H1 (cell line): ENCODE measurements around the gene KRTAP10-8. TPM values are rescaled to one million over a fixed set of nuclear protein-coding genes. Genes with fewer than 3 reads are reported as not detected.

Experiments used
- CTCF ChIA-PET: fragments of 300-600 bp; sonication (Branson Sonifier 250); formaldehyde crosslinking; loops from one replicate; lab custom pipeline; 2021; ENCODE audit not compliant: partially characterized antibody; lab: Charles Lee
- POLR2A ChIA-PET: fragments of 300-600 bp; sonication (Branson Sonifier 250); formaldehyde crosslinking; loops from one replicate; lab custom pipeline; 2021; ENCODE audit warnings: inconsistent platforms; ENCODE audit not compliant: partially characterized antibody; lab: Charles Lee
- DNase-seq, 2 experiments: peaks; one replicate each; pipeline versions ENCODE4 v3.0.0 to v3.0.0-alpha.2; 2010 to 2022; ENCODE audit warnings: low spot score in 2 of 2, low read depth in 1 of 2, mixed read lengths in 1 of 2
- FAIRE-seq: peaks from 2 replicates; lab custom pipeline; 2011; peaks lifted over from hg19 to GRCh38; lab: Jason Lieb, UNC
- H2AFZ ChIP-seq: 2 replicates; pipeline ENCODE4 v1.8.1; 2012; ENCODE audit warnings: low read length, inconsistent platforms
- H2AK5ac ChIP-seq: 2 replicates; pipeline ENCODE4 v1.6.1; 2013; ENCODE audit warnings: low read depth, low read length
- H2BK120ac ChIP-seq: replicated peaks from 2 replicates; pipeline ENCODE3; 2013; ENCODE audit warnings: low read depth, low read length, inconsistent platforms
- H2BK12ac ChIP-seq: 2 replicates; pipeline ENCODE4 v1.6.1; 2013; ENCODE audit warnings: low read depth, low read length
- H2BK15ac ChIP-seq: 2 replicates; pipeline ENCODE4 v1.6.1; 2013; ENCODE audit warnings: low read length
- H2BK20ac ChIP-seq: 2 replicates; pipeline ENCODE4 v1.6.1; 2013; ENCODE audit warnings: low read length
- H2BK5ac ChIP-seq: 2 replicates; pipeline ENCODE4 v1.6.1; 2013; ENCODE audit warnings: low read depth, low read length
- H3K14ac ChIP-seq: 2 replicates; pipeline ENCODE4 v1.6.1; 2013; ENCODE audit warnings: inconsistent platforms; ENCODE audit not compliant: insufficient read length
- H3K18ac ChIP-seq: 2 replicates; pipeline ENCODE4 v1.6.1; 2013; ENCODE audit warnings: low read length; ENCODE audit errors: extremely low read depth
- H3K23ac ChIP-seq: 2 replicates; pipeline ENCODE4 v1.6.1; 2013; ENCODE audit warnings: inconsistent platforms; ENCODE audit not compliant: insufficient read length
- H3K23me2 ChIP-seq: 2 replicates; pipeline ENCODE4 v1.6.1; 2013; ENCODE audit warnings: low read depth, low read length
- H3K27ac ChIP-seq: 2 replicates; pipeline ENCODE4 v1.6.1; 2011; ENCODE audit warnings: low read depth, low read length, inconsistent platforms
- H3K27me3 ChIP-seq, 4 experiments: replicated peaks in 1 of 4; 1 replicate in 1 of 4; 2 replicates in 3 of 4; pipeline versions ENCODE4 v1.6.1 to v1.8.1; 2011 to 2013; ENCODE audit warnings: low read length in 3 of 4, mild to moderate bottlenecking in 3 of 4, inconsistent platforms in 2 of 4, mixed read lengths in 2 of 4, moderate library complexity in 1 of 4; ENCODE audit not compliant: control insufficient read depth in 3 of 4, insufficient read depth in 3 of 4; ENCODE audit errors: extremely low read depth in 1 of 4
- H3K36me3 ChIP-seq, 4 experiments: 2 replicates each; pipeline versions ENCODE4 v1.6.1 to v1.8.1; 2011 to 2013; ENCODE audit warnings: mild to moderate bottlenecking in 4 of 4, low read length in 3 of 4, moderate library complexity in 2 of 4, control low read depth in 1 of 4, inconsistent platforms in 1 of 4; ENCODE audit not compliant: insufficient read depth in 4 of 4, control insufficient read depth in 2 of 4
- H3K4ac ChIP-seq: replicated peaks from 2 replicates; pipeline ENCODE3; 2013; ENCODE audit warnings: low read length, low read depth, mixed read lengths, inconsistent platforms; ENCODE audit not compliant: insufficient read length
- H3K4me1 ChIP-seq, 4 experiments: replicated peaks in 1 of 4; 1 replicate in 1 of 4; 2 replicates in 3 of 4; pipeline versions ENCODE4 v1.6.1 to v1.8.1; 2011 to 2013; ENCODE audit warnings: low read length in 3 of 4, inconsistent platforms in 2 of 4, mixed read lengths in 1 of 4; ENCODE audit not compliant: insufficient read depth in 4 of 4, control insufficient read depth in 3 of 4
- H3K4me2 ChIP-seq, 2 experiments: 2 replicates each; pipeline versions ENCODE4 v1.6.1 to v1.8.1; 2011 to 2013; ENCODE audit warnings: low read depth in 2 of 2, low read length in 2 of 2, control low read depth in 1 of 2, inconsistent platforms in 1 of 2, mild to moderate bottlenecking in 1 of 2; ENCODE audit not compliant: insufficient read depth in 1 of 2
- H3K4me3 ChIP-seq, 4 experiments: fragments of 200-600, 300-600 bp in 1 of 4; sonication (generic), shearing (Covaris generic), sonication (Bioruptor Twin) in 1 of 4; 2 replicates each; pipeline versions ENCODE4 v1.5.1 to v1.8.1; 2011 to 2016; ENCODE audit warnings: low read length in 4 of 4, low read depth in 3 of 4, control low read depth in 2 of 4, inconsistent platforms in 2 of 4, mild to moderate bottlenecking in 2 of 4, mixed read lengths in 1 of 4, moderate library complexity in 1 of 4; ENCODE audit not compliant: insufficient read depth in 2 of 4; ENCODE audit errors: extremely low read depth in 1 of 4
- H3K56ac ChIP-seq: replicated peaks from 2 replicates; pipeline ENCODE3; 2013; ENCODE audit warnings: low read depth, mild to moderate bottlenecking, mixed read lengths, low read length, inconsistent platforms; ENCODE audit not compliant: insufficient read length
- H3K79me1 ChIP-seq: 2 replicates; pipeline ENCODE4 v1.6.1; 2013; ENCODE audit warnings: low read depth, low read length, control low read depth
- H3K79me2 ChIP-seq, 2 experiments: 2 replicates each; pipeline versions ENCODE4 v1.6.1 to v1.8.1; 2012 to 2013; ENCODE audit warnings: low read length in 2 of 2, mild to moderate bottlenecking in 2 of 2, inconsistent platforms in 1 of 2; ENCODE audit not compliant: insufficient read depth in 2 of 2, control insufficient read depth in 1 of 2
- H3K9ac ChIP-seq, 4 experiments: replicated peaks in 1 of 4; 1 replicate in 1 of 4; 2 replicates in 3 of 4; pipeline versions ENCODE4 v1.6.1 to v1.8.1; 2011 to 2013; ENCODE audit warnings: low read depth in 3 of 4, low read length in 3 of 4, control low read depth in 2 of 4, mild to moderate bottlenecking in 2 of 4, moderate library complexity in 2 of 4, inconsistent platforms in 1 of 4; ENCODE audit errors: extremely low read depth in 1 of 4
- H3K9me3 ChIP-seq, 2 experiments: 2 replicates each; pipeline versions ENCODE4 v1.6.1 to v1.8.1; 2012 to 2013; ENCODE audit warnings: mild to moderate bottlenecking in 2 of 2, moderate library complexity in 2 of 2, control low read depth in 1 of 2, inconsistent platforms in 1 of 2, low read depth in 1 of 2, low read length in 1 of 2, mixed read lengths in 1 of 2; ENCODE audit not compliant: insufficient read depth in 2 of 2
- H4K20me1 ChIP-seq, 2 experiments: replicated peaks in 1 of 2; 2 replicates each; pipeline versions ENCODE3 to v1.8.1; 2011 to 2013; ENCODE audit warnings: inconsistent platforms in 2 of 2, low read length in 2 of 2, mild to moderate bottlenecking in 1 of 2; ENCODE audit not compliant: insufficient read depth in 2 of 2, control insufficient read depth in 1 of 2
- H4K5ac ChIP-seq: 2 replicates; pipeline ENCODE4 v1.6.1; 2013; ENCODE audit warnings: low read length, low read depth, mixed read lengths, inconsistent platforms; ENCODE audit not compliant: insufficient read length
- H4K8ac ChIP-seq: 2 replicates; pipeline ENCODE4 v1.8.0; 2013; ENCODE audit warnings: mild to moderate bottlenecking, moderate library complexity, low read length, inconsistent platforms; ENCODE audit not compliant: insufficient read depth; ENCODE audit errors: extremely low read depth
- H4K91ac ChIP-seq: replicated peaks from 2 replicates; pipeline ENCODE3; 2013; ENCODE audit warnings: low read length, mixed read lengths, inconsistent platforms; ENCODE audit not compliant: insufficient read length
- KDM1A ChIP-seq: fragments of 200-600, 300-600 bp; sonication (generic); IDR thresholded peaks from 2 replicates; pipeline ENCODE4 v1.7.1; 2016; ENCODE audit warnings: mild to moderate bottlenecking, low read length, borderline replicate concordance
- NRF1 ChIP-seq: IDR thresholded peaks from 2 replicates; pipeline ENCODE4 v1.6.1; 2011; ENCODE audit warnings: mild to moderate bottlenecking, low read depth, low read length, improper control_type of control experiment
- WGBS, 2 experiments: shearing (Covaris generic) in 1 of 2; methylation state at CpG; one replicate each; pipeline versions ENCODE4 v1.1.6 to v1.1.7; 2013 to 2015; ENCODE audit warnings: low lambda C conversion rate in 2 of 2, mixed read lengths in 2 of 2, inconsistent platforms in 1 of 2, low coverage in 1 of 2, missing lambda C conversion rate in 1 of 2; ENCODE audit not compliant: insufficient replicate concordance in 2 of 2, insufficient coverage in 1 of 2, insufficient read length in 1 of 2; ENCODE audit errors: extremely low coverage in 1 of 2, missing lambda C conversion rate in 1 of 2; 5-methylcytosine and 5-hydroxymethylcytosine counted together
- polyA plus RNA-seq, 7 experiments: library from polyadenylated mRNA; depleted of rRNA in 3 of 7; stranded (reverse) in 5 of 7; unstranded in 2 of 7; fragments of >200 nt in 5 of 7; fragments of 200-250 nt in 2 of 7; gene quantifications; 1 replicate in 5 of 7; 2 replicates in 1 of 7; 4 replicates in 1 of 7; pipeline versions ENCODE4 v1.2.1 to v1.2.3, GENCODE V29; 2011 to 2013; ENCODE audit warnings: missing spikeins in 2 of 7, mixed read lengths in 2 of 7
- total RNA-seq: library from RNA; stranded (reverse); fragmentation: NEBNext Ultra II Directional; extraction: Animal tissue kit (Norgen Biotek cat#: 25700); gene quantifications from 2 replicates; pipeline ENCODE4 v1.2.1, GENCODE V29; 2021

The KRTAP10-8 gene
- total and polyA plus RNA-seq, 2 of the 8 experiments (the other 6 are each of a cell fraction or from before 2014, with no cell fraction given): not detected

- no peak overlapping the region for H2BK12ac ChIP-seq
- peaks cover 19 to 22% of the 10 kb centered on the region in 2 experiments for H3K9me3 ChIP-seq
- no peak overlapping the region for H2BK20ac ChIP-seq
- no peak overlapping the region for H3K23ac ChIP-seq
- ChIA-PET CTCF (interaction anchor here (1.5 kb wide), 1 partner anchor 85 kb away, joined by 3 read pairs; the partner anchor contains the start of gene KRTAP10-12), POLR2A (interaction anchor here (0.7 kb wide), 1 partner anchor 264 kb away, joined by 3 read pairs; no protein-coding TSS in a partner anchor)
- H3K4me3 ChIP-seq: no peak overlapping the region
- peaks cover 0 to 6% (median 1%) of the 10 kb centered on the region in 4 experiments; a peak in 3 of 7 replicates for H3K4me1 ChIP-seq
- no peak overlapping the region for H4K5ac ChIP-seq
- H3K14ac ChIP-seq: no peak overlapping the region
- no peak overlapping the region for H2BK120ac ChIP-seq
- no peaks in the 10 kb centered on the region for H3K23me2 ChIP-seq
- no peak for FAIRE-seq
- no peaks in the 10 kb centered on the region for H3K27me3 ChIP-seq
- no peak overlapping the region for H3K27ac ChIP-seq
- no peaks in the 10 kb centered on the region; a peak in 1 of 8 replicates for H3K36me3 ChIP-seq
- no peak overlapping the region for H3K4me2 ChIP-seq
- no peak overlapping the region; the same call in 1 of the 2 replicates for H2AK5ac ChIP-seq
- H4K8ac ChIP-seq: no peak overlapping the region
- no peak overlapping the region for H2BK15ac ChIP-seq
- H3K4ac ChIP-seq: no peak overlapping the region
- no peak for DNase-seq
- H4K91ac ChIP-seq: no peak overlapping the region
- H3K79me1 ChIP-seq: no peaks in the 10 kb centered on the region
- peaks cover 0 to 1% of the 10 kb centered on the region in 2 experiments for H4K20me1 ChIP-seq
- no peak overlapping the region for H3K56ac ChIP-seq
- WGBS, 2 experiments: 92% methylated on average over 4 of the region's 4 CpGs; no CpG with 5 or more reads in 1 of the 2 experiments
- no peak overlapping the region for H2AFZ ChIP-seq
- no peak overlapping the region for H2BK5ac ChIP-seq
- TF ChIP-seq KDM1A (no peak), NRF1 (no peak)
- H3K79me2 ChIP-seq: no peaks in the 10 kb centered on the region
- H3K18ac ChIP-seq: no peak overlapping the region
- H3K9ac ChIP-seq: no peak overlapping the region
Measured at GRCh38 chr21:44611551-44611950, 328 bp upstream of the KRTAP10-8 start.
